SW480 (cell line): Measurements from ENCODE around the gene SLC6A18.
"Not testable (repeated sequence)": the region's sequence is repeated elsewhere in the genome, so short reads cannot be mapped to it uniquely, and the experiment has no call there.

ENCODE experiments used
- DNase-seq: peaks from one replicate; pipeline ENCODE4 v3.0.0-alpha.2; 2016; ENCODE audit warnings: low spot score

Gene SLC6A18

GRCh38 chr5:1254196-1254595, 29.0 kb downstream of the SLC6A18 start:
- DNase-seq, result no peak

- DNase-seq, result no peak
These were observed 29.9 kb downstream of the SLC6A18 start for GRCh38 chr5:1255081-1255561.

- DNase-seq, result no peak
These were observed 31.6 kb downstream of the SLC6A18 start for GRCh38 chr5:1256776-1257175.

- no peak for DNase-seq
These were observed 32.2 kb downstream of the SLC6A18 start for GRCh38 chr5:1257363-1257762.

- no peak for DNase-seq
These were observed 32.7 kb downstream of the SLC6A18 start for GRCh38 chr5:1257841-1258240.

GRCh38 chr5:1259806-1260480, 34.8 kb downstream of the SLC6A18 start:
- no peak for DNase-seq

GRCh38 chr5:1261643-1262042, 36.5 kb downstream of the SLC6A18 start:
- no peak for DNase-seq

DNA sequence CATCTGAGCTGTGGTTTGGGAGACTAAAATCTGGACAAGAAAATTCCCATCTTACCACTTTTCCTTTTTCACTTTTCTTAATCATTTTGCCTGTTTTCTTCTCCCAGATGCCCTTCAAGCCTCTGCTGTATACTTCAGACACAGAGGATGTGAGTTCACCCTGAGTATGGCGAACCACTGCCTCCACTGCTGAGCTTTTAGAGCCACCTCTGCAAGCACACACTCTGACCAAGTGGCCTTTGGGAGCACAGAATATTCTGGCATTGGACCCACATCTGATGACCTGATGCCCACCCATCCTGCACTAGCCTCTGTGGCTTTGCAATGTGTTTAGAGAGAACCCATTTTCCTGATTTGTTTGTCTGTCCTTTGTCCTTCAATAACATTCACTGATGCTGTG, 37.2 kb downstream of the SLC6A18 start:
- DNase-seq, result no peak

DNA sequence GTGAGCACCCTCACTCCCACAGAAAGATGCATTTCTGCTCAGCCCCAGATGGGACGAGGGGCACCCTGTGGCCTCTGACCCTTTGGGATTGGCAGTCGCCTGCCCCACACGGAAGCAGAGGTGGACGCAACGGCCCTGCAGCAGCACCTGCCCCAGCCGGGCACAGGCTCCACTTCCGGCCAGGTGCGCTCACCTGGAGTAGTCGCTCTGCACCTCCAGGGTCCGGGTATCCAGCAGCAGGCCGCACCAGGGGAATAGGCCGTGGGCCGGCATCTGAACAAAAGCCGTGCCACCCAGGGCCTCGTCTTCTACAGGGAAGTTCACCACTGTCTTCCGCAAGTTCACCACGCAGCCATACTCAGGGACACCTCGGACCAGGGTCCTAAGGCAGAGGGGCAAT, 39.0 kb downstream of the SLC6A18 start:
- DNase-seq, result no peak

DNA sequence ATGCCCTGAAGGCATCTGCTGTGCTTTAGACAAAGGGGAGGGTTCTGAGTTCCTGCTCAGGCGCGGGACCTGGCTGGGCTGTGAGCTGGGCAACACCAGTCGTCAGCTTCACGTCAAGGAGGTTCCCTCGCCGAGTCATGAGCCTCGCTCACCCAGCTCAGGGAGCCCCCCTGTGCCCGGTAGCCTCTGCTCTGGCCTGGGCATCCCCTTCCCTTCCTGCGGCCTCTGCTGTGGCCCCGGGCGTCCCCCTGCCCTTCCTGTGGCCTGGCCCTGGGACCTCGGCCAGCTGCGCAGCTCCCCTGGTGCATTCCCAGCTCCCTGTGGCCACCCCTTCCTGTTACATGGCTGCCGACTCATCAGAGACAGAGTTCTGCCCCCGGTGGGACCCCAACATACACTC, 39.8 kb downstream of the SLC6A18 start:
- DNase-seq, result no peak

DNA sequence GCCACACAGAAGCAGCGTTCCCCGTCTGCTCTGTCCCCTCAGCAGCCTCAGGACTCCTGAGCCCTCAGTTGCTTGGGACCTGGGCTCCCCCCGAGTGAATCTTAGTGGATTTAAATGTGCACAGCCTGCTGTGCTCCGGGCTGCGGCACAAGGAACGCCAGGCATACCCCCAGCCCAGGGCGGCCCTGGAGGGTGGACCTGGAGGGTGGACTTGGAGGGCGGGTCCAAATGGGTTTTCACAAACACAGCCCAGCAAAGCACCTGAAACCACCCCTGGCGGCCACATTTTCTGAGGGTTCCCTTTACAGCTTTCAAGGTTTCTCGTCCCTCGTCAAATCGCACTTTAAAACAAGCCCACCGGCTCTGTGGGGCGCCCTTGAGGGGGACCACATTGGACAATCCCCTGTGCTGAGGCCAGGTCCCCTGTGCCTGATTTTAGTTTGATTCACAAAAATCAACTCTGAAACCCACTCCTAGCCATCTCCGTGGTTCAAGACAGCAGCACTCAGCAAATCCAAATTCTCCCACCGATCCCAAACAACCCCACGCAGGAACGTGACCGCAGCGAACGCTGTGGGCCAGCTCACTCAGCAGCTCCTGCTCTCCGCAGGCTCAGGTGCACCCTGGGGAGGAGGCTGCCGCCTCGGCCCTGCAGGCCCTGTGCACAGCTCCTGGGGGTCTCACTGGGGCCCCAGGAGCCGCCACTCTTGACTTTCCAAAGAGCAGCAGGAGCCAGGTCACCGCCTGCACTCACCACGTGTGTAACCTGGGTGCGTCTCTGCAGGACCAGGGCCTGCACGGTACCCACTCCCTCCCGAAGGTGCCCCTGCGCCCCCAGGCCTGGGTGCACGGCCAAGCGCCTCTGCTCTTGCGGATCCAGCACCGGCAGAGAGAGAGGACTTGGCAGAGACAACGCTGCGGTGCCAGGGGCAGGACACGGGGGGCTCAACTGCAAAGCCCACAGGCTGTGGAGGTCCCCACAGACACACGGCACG, 40.6 kb downstream of the SLC6A18 start:
- no peak for DNase-seq

GRCh38 chr5:1266791-1267190, 41.6 kb downstream of the SLC6A18 start:
- no peak for DNase-seq

GRCh38 chr5:1267464-1267863, 42.3 kb downstream of the SLC6A18 start:
- not testable (repeated sequence) for DNase-seq

DNA sequence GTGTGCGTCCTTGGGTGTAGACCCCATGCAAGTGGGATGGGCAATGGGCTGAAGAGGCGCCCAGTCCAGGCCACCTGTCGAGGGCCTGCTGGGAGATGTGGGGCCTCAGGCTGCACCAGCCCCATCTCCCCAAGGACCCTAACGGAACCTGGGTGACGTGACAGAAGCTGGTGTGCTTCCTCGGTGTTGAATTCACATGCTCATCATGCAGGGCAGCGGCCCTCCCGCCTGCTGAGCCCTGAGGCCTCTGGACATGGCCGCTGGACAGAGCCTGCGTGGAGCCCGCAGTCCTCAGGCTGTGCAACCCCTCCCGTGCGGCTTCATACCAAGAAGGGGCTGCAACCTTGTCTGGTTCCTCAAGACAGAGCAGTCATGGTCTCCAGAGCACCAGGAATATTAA, 42.9 kb downstream of the SLC6A18 start:
- DNase-seq, result no peak

GRCh38 chr5:1268666-1269065, 43.5 kb downstream of the SLC6A18 start:
- DNase-seq, result peak; percentile 30

DNA sequence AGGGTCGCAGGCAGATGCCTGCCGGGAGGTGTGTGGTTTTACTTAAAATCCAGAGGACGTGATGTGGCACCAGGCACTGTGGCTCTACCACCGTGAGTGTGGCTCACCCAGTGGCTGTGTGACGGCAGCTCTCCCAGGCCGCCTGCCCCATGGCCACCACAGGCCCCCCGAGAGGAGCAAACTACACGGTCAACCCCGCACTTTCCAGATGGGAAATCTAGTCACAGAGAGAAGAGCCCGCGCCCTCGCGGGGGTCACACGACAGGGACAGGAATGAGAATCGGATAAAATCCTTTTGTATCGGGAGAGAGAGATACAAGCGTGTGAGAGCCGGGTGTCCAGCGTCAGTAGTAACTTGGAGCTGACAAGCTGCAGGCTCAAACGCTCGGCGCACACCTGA, 45.2 kb downstream of the SLC6A18 start:
- DNase-seq, result no peak

DNA sequence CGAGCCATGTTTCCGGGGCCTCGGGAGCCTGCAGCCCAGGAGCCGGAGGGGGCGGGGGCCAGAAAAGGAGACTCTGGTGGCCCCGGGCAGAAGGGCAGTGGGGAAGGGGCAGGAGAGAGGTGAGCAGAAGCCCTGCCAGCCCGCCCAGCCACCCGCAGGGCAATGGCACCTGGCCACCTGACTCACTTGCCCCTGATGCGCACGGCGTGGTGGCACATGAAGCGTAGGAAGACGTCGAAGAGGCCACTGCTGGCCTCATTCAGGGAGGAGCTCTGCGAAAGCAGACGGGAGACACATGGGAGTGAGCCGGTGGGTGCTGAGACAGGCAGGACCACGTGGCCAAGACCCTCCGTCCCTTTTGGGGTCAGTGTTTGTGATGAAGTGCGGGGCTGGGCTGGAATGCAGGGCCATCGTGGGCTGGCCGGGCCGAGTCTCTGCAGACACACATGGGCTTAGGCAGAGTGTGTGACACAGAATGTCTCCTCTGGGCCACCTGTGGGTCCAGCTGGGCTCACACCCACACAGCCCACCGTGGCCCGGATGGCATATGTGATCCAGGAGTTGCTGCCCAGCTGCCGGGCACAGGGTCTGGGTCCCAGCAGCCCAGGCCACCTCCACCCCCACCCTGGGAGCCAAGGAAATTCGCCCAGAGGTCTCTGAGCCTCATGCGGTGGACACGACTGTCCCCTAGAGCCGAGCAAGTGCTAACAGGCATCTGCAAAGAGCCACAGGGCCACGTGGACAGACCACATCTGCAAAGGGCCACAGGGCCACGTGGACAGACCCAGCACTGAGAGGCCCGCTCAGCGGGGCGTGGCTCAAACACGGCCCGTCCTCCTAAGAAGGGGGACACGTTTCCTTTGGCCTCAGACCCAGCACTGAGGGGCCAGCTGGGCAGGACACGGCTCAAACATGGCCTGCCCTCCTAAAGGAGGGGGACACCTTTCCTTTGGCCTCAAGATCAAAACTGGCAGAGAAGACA, 46.0 kb downstream of the SLC6A18 start:
- no peak for DNase-seq

DNA sequence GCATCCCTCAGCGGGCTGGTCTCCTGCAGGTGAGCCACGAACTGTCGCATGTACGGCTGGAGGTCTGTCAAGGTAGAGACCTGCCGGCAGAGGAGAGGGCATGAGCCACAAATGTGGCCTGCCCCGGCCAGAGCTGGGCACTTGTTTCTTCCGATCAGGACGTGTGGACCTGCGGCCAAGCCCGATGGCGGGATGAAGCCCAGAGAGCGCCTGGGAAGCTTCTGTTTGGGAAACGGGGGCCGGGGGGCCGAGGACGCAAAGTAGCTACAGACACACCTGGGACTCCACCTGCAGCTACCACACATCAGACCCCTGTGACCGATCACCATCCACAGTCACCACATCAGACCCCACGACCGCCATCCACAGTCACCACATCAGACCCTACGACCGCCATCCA, 47.0 kb downstream of the SLC6A18 start:
- DNase-seq, result no peak

DNA sequence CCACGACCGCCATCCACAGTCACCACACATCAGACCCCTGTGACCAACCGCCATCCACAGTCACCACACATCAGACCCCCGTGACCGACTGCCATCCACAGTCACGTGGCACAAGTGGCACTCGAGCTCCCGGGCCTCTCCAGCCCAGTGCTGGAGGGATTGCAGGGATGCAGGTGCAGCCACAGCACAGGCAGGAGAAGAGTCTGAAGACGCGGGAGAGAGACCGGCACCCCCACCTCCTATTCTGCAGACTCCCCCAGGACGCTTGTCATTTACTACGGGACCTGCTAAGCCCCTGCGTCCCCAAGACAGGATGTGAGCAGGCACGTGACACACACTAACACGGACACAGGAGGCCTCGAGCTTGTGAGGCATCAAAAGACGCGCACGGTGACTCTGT, 48.6 kb downstream of the SLC6A18 start:
- DNase-seq, result no peak

- DNase-seq, result no peak
These were observed 49.3 kb downstream of the SLC6A18 start for GRCh38 chr5:1274471-1274870.

- not testable (repeated sequence) for DNase-seq
These were observed 50.5 kb downstream of the SLC6A18 start for GRCh38 chr5:1275397-1276391.
